GM19397 (cell line): ENCODE measurements around the gene SLC3A2.

ENCODE experiments used
- ATAC-seq: cut with Tn5 transposase; IDR thresholded peaks from one replicate; pipeline ENCODE4 v1.9.1; 2021; ENCODE audit warnings: mild to moderate bottlenecking, moderate library complexity; ENCODE audit not compliant: unreplicated experiment

Gene SLC3A2

DNA sequence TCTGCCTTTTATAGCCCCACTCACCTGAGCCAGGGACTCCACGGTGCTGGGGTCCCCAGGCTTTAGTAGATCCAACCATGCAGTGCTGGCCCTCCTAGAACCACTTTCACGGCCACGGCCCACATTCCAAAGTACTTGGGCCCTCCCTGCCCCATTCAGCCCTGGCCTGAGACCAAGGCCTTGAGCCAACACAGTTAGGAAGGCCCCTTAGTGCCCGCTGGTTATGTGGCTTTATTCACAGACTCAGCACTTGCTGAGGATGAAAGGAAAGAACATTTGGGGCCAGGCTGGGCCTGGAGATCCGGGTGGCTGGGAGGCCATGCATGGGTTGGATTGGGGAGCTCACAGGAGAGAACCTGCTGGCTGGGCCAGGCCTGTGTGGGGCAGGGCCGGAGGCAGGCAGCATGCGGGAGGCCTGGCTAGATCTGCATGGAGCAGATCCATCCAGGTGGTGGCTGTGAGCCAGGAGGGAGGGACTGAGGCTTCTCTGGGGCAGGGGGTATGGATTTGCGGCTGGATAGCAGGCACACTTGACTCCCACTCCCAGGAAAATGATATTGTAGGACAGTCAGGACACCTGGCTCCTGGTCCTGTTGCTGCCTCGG is 27.9 kb downstream of the SLC3A2 start:
- no peak for ATAC-seq

DNA sequence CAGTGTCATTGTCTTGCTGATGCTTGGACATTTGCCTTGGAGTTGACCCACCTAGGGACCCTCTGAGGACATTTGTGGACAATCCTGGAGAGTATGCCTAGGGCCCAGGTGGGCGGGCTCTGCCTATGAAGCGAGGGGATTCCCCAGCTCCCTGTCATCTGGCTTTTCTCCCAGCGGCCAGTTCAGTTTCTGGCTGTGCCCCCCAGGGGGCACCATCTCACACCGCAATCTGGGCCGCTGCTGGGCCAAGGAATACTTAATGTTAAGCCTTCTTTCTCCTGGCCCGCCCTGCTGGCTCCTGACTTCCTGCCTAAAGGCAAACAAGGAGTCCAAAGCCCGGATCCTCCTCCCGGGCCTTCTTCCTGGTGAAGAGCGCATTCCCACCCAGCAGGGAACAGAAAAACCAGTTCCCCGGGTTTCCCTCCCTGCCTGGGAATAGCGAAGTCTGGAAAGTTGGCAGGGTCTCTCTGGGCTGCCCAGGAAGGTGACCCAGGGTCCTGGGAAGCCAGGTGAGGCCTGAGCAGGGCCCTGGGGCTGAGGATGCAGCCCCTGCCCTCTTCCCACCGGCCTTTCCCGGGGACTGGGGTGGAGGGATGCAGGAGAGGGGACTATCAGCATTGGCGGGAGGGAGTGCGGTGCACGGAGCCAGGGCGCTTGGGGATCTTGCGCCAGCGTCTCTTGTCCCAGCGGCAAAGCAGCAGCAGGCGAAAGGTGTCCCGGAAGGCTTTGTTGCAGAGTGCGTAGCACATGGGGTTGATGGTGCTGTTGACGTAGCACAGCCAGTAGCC is 28.6 kb downstream of the SLC3A2 start:
- ATAC-seq: no peak

DNA sequence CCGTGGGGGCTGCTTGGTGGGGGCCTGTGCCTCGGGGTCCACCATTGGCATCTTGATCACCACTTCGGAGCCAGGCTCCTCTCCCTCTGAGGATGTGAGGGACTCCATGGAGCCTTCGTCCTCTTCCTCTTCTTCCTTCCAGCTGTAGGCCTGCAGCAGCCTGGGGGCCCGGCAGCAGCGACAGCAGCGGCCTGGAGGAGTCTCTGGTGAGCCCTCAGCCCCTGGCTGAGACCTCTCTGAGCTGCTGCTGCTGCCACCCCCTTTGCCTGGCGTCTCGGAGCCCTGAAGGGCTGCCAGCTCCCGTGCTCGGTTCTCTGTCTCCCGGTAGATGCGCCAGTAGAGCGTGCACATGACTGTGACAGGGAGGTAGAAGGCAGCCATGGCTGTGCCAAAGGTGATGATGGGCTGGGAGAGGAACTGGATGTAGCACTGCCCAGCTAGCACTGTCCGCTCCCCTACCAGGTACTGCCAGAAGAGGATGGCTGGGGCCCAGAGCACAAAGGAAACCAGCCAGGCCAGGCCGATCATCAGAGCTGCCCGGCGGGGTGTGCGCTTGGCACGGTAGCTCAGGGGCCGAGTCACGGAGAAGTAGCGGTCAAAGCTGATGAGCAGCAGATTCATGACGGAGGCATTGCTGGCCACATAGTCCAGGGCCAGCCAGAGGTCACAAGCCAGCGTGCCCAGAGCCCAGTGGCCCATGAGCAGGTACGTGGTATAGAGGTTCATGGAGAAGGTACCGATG is 29.6 kb downstream of the SLC3A2 start:
- no peak for ATAC-seq

GRCh38 chr11:62911137-62912130 is 30.7 kb downstream of the SLC3A2 start:
- no peak for ATAC-seq

GRCh38 chr11:62912268-62912667 is 31.6 kb downstream of the SLC3A2 start:
- no peak for ATAC-seq

DNA sequence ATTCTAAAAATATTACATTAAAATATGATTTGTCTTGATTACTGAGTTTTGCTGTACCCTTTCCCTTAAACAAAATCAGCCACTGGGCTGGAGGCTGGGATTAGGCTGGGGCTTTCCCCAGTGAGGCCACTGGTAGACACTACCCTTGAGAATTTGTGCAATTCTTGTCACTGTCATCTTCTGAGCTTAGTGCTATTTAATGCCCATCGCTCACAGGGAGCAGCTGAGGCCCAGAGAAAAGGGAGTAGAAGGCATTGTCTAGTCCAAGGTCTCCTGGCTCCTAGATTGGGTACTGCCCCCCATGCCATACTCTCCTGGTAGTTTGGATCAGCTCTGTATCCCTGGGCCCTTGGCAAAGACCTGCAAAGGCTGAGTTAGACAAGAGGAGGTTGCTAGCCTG is 33.7 kb downstream of the SLC3A2 start:
- ATAC-seq: no peak

DNA sequence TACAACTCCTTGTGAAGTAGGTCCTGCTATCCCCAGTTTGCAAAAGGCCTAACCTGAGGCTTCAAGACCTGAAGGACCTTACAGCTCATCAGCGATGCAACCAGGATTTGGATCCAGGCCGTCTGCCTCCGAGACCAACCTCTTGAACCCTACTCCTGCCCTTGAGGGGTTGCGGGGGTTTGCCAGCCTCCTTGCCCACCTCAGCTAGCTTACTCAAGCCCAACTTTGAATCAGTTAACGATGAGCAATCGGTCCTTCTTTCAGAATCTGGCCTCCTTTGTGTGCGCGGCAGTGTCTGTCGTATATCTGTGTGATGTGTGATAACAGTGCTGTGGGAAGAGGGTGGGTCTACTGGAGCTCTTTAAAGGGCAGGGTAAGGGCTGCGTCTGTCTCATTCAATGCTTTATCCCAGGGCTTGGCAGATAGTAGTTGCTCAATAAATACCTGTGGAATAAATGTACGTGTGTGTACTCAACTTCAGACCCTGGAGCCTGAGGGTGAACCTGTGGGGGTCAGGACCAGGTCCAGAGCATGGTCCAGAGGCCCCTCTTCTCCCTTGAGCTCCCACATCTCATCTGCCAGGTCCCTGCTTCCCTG is 37.3 kb downstream of the SLC3A2 start:
- ATAC-seq: no peak

DNA sequence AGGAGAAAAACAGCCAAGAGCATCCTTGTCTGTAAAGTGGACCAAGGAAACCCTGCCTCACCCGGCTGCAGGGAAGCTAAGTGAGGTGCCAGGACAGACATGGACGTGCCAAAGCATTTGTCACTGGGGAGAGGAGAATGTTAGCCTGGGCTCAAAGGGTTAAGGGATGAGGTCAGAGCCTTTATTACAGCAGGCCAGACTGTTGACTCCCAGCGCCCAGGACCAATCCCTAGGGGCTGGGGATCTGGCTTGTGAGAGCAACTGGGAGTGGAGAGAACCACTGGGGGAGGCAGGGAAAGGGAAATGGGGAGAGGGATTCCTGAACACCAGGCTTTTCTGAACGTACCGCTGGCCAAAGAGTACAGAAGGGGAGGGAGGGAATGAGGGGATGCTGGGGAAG is 37.8 kb downstream of the SLC3A2 start:
- no peak for ATAC-seq

- no peak for ATAC-seq
Measured at GRCh38 chr11:62919476-62919875, 38.8 kb downstream of the SLC3A2 start.

- no peak for ATAC-seq
Measured at GRCh38 chr11:62919898-62920640, 39.4 kb downstream of the SLC3A2 start.

GRCh38 chr11:62921201-62921572 is 40.5 kb downstream of the SLC3A2 start, which contains the start of gene CHRM1:
CHRM1 (minus strand) TSS chr11:62921363; CDS start chr11:62911100, 10,263 bp downstream.
- ATAC-seq: no peak

DNA sequence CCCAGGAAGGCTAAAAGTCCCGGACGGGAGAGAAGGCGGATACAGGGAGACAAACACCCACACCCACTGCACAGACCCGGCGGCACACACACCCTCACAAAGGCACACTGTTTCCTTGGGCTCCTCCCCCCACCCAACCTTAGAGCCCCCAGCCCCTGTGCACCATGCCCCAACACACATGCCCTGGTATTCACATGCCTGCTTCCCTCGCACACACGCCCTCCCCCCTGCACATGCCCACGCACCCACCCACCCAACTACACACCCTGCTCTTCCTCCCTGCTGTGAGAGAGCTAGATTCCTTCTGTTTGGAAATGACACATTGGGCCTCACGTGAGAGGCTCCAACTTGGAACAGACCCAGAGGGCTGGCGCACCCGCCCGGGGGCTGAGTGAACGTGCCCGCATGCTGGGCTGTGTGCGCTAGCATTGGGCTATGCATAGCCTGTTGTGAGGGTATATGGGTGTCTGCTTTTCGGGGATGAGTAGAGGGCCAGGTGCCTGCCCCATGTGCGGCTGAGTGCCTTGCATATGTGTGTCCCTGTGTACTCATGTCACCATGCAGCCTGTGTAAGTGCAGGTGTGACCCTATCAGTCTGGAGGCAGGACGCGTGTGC is 41.0 kb downstream of the SLC3A2 start:
- no peak for ATAC-seq

DNA sequence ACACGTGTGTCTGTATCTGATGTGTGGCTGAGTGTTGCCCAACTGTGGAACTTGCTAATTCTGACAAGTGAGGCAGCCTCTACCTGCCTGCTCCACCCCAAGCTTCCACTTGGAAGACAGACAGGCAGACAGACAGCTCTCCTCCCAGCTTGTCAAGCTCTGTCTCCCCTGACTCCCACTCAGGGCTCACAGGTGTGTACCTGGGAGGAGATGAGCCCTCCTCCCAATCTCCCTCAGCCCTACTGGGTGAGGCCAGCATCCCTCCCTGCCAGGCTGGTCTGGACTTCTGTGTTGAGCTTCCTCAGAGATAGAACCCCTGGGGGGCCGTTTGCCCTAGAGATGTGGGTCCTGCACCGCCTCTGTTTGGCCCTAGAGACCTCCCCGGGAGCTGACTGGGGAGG is 41.5 kb downstream of the SLC3A2 start:
- ATAC-seq: no peak

- no peak for ATAC-seq
Measured at GRCh38 chr11:62922653-62923431, 42.1 kb downstream of the SLC3A2 start.

- no peak for ATAC-seq
Measured at GRCh38 chr11:62923601-62924411, 43.1 kb downstream of the SLC3A2 start.

DNA sequence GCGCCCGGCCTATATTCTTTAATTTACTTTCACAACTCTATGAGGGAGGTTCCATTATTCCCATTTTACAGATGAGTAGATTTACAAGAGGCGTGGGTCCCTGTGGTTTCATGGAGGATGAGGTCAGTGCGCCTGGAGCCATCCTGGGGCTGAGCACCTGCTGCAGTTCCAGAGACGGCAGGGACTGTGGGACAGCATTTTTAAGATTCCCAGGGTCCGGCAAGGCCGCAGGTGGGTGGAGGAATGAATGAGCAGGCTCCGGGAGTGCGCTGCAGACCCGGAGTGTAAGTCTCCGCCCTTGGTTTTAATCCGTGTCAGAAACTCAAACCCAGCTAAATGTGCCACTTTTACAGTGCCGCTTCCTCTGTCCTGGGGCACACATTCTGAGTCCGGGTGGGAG is 44.6 kb downstream of the SLC3A2 start:
- no peak for ATAC-seq
